Fibroblast of lung (primary cell): ENCODE data around the gene ATP2B2.

ENCODE experiments used
- EZH2 ChIP-seq: IDR thresholded peaks from 2 replicates; pipeline ENCODE4 v1.5.1; 2012; ENCODE audit warnings: low read length, control low read depth, mild to moderate bottlenecking; ENCODE audit errors: missing control alignments
- TF ChIP-seq, protein P1 (sequence below), 2 donors: IDR thresholded peaks in 1 of 2; conservative IDR thresholded peaks in 1 of 2; 1 replicate in 1 of 2; 2 replicates in 1 of 2; pipeline ENCODE4 v1.5.1; 2011 to 2012; ENCODE audit warnings: low read length in 2 of 2, control low read depth in 1 of 2, inconsistent platforms in 1 of 2, low read depth in 1 of 2, mild to moderate bottlenecking in 1 of 2

DNA sequence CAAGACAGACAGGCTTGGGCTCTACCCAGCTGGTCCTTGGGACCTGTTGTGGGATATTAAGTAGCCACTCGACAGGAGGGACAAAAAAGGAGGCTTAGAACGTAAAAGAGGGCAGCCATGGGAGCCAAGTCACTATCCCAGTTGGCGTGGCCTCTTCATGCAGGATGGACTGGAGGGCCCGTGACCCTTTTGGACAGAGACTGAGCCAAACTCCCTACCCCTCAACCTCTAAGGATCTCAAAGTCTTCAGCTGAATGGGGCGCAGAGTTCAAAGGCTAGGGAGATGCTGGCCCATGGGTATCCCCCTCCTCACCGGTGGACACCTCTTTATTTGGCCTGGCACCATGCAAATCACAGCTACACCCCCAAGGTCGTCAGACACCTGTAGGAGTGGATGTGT, 126.6 kb downstream of the ATP2B2 start:
- TF ChIP-seq, protein P1, sequence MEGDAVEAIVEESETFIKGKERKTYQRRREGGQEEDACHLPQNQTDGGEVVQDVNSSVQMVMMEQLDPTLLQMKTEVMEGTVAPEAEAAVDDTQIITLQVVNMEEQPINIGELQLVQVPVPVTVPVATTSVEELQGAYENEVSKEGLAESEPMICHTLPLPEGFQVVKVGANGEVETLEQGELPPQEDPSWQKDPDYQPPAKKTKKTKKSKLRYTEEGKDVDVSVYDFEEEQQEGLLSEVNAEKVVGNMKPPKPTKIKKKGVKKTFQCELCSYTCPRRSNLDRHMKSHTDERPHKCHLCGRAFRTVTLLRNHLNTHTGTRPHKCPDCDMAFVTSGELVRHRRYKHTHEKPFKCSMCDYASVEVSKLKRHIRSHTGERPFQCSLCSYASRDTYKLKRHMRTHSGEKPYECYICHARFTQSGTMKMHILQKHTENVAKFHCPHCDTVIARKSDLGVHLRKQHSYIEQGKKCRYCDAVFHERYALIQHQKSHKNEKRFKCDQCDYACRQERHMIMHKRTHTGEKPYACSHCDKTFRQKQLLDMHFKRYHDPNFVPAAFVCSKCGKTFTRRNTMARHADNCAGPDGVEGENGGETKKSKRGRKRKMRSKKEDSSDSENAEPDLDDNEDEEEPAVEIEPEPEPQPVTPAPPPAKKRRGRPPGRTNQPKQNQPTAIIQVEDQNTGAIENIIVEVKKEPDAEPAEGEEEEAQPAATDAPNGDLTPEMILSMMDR (conservative IDR thresholded peaks at IDR 0.05 in 1 of 2, IDR thresholded peaks at IDR 0.05 in 1 of 2; ENCODE audit: low read depth in 1 of 2, low read length in 2 of 2) = no peak
- no peak for TF ChIP-seq EZH2
